ENCODE results near the gene FADD.
"Not testable (repeated sequence)": the region's sequence is repeated elsewhere in the genome, so short reads cannot be mapped to it uniquely, and the experiment has no call there.

Gene FADD

DNA sequence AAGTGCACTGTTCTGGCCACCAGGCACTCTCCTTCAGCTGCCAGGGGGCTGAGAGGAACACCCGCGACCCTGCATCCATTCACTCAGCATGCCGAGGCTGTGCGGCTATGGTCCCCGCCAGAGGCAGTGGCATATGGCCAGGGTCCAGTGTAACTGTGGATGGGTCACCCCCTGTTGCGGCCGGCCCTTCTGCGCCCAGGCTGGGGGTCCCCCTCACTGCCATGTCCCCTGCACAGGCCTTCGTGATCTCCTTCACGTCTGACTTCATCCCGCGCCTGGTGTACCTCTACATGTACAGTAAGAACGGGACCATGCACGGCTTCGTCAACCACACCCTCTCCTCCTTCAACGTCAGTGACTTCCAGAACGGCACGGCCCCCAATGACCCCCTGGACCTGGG lies 20.8 kb upstream of the FADD start:
- no peak for DNase-seq

DNA sequence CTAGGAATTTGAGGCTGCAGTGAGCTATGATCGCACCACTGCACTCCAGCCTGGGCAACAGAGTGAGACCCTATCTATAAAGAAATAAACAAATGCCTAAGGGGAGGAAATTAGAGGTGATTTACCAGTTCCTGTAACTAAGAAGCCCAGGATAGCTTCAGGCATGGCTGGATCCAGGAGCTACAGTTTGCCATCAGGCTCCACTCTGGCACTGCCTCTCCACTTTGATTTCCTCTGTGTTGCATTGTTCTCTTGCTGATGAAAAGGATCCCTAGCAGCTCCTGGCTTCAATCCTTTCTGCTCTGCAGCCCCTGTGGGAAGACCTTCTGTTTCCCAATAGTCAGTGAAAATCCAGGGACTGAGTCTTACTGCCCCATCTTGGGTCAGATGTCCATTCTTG lies 20.1 kb upstream of the FADD start:
- no peak for DNase-seq

DNA sequence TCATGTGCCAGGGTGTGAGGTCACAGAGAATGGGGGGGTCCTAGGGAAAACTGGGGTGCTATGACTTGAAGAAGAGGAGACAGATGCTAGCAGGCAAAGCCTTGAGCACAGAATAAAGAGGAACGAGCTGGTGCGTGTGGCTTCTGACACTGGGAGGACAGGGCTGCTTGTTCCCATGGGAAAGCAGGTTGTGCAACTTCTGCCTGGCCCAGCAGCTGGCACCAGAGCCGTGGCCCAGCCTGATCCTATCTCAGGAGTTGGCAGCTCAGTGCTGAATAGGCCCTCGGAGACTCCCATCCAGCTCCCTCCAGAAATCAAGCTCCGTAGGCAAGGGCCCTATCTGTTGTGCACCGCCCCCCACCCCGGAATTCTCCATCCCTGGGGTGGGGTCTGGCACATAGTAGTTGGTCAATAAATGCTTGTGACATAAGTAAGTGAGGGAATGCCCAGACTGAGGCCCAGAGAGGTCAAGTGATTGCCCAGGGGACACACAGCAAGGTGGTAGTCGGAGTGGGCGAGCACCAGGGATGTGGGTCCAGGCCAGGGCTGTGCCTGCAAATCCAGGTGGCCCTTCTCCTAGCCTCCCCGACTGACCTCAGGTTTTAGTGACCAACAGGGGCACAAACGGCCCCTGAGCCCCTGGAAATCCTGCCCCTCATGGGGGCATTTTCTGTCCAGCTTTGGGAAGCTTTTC lies 19.5 kb upstream of the FADD start:
- DNase-seq = no peak

DNA sequence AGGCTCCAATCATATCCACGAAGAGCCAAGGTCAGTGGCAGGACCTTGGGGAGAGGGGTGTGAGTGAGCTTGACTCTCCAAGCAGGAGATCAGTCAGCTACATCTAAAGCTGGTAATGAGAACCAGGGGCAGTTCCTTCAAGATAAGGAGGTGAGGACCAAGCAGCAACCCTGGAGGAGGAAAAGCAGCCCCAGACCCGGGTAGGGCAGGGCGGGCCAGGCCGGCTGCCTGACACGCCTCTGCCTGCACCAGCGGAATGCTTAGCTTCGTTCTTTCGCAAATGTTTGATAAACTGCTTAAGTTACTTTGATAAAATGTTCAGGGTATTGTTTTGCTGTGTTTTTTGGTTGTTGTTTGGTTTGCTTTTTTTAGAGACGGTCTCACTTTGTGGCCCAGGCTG lies 18.7 kb upstream of the FADD start:
- no peak for DNase-seq

DNA sequence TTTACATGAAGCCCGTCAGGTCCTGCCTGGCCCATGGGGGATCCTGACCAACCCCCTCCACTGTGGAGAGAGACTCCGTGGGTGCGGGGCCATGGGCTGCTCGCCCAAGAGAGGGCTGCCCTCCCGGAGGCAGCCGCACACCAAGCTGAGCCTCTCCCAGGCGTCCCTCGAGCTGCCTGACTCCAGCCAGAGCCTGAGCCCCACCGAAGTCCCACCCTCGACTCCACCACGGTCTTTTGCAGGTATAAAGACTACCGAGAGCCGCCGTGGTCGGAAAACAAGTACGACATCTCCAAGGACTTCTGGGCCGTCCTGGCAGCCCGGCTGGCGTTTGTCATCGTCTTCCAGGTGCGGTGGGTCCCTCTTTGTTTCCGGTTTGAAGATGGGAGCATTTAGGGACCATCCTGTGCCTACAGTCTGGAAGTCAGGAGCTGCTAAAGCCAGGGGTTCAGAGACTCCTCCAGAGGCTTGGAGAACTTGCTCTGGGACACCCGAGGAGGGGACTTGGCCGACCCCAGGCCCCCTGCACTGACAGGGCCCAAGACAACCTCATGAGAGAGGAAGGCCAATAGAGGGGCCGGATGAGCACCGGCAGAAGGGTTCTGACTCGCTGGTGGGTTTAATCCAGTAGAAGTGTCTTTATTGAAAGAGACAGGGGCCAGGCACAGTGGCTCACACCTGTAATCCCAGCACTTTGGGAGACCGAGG lies 17.6 kb upstream of the FADD start:
- no peak for DNase-seq

DNA sequence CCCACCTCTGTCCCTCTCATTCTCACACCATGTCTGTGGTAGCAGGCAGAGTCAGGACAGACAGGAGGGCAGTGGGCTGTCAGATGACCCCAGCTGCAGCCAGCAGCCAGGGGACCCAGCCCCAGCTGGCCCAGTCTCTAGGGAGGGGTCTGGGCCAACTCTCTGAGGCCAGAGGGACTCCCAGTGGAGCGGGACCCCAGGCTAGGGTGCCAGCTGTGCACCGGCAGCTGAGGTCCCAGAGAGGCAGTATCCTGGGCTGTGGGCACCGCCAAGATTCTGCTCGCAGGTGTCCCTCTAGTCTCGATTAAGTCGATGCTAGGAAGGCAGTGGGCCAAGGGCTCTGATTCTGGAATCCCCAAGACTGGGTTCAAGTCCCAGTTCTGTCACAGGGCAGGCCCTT lies 16.7 kb upstream of the FADD start:
- DNase-seq = no peak

DNA sequence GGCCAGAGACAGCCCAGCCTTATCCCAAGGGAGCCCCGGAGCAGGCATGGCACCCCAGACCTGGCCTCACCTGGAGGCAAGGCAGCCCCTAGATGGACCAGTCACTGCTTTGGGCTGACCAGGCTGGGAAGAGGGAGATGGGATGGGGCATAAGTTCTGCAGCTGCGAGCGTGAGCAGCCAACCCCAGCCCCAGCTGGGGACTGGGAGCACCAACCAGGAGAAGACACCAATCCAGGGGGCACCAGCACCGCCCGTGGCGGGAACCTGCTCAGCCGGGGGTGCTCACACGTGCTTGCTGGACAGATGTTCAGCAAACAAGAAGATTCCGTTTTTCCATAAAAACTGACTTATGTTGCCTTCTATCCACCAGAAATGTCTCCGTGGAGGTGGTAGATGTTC lies 16.2 kb upstream of the FADD start:
- DNase-seq = no peak

DNA sequence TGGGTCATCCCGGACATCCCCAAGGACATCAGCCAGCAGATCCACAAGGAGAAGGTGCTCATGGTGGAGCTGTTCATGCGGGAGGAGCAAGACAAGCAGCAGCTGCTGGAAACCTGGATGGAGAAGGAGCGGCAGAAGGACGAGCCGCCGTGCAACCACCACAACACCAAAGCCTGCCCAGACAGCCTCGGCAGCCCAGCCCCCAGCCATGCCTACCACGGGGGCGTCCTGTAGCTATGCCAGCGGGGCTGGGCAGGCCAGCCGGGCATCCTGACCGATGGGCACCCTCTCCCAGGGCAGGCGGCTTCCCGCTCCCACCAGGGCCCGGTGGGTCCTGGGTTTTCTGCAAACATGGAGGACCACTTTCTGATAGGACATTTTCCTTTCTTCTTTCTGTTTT lies 15.3 kb upstream of the FADD start:
- DNase-seq = no peak

DNA sequence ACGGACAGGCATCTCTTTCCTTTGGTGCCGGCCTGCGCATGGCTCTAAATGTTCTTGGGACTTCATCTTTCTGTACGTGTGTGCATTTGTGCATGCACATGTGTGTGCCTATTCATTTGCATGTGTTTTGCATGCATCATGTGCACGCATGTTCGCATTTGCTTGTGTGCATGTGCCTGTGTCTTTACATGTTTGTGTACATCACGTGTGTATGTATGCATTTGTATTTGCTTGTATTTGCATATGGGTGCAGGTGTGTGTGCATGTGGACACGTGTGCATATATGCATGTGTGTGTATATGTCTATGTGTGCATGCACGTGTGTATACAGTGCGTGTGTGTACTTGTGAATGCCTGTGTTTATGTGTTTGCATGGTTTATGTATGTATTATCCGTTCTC lies 13.5 kb upstream of the FADD start:
- no peak for DNase-seq

DNA sequence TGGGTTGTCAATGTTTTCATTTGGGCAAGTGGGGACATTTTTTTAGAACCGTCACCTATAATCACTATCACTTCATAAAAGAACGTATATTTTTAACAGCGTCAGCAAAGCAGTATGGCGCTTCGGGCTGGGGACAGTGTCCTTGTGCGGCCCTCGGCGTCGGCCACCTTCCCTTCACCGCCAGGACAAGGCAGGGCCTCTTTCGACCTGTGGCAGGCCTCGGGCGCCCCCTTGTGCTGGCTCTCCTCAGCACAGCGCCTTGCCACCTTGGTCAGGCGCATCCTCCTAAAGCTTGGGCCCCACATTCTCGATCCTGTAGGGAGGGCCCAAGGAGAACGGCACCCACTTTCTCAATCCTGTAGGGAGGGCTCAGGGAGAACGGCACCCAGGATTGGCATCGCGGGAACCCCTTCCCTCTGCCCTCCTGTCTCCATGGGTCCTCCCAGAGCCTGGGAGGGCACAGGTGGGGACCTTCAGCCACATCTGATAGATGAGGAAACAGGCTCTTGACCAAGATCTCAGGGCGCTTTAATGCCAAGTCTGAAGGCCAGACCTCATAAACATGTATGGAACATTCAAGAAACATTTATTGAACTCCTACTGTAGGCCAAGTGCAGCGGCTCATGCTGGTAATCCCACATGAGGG lies 11.5 kb upstream of the FADD start:
- no peak for DNase-seq

DNA sequence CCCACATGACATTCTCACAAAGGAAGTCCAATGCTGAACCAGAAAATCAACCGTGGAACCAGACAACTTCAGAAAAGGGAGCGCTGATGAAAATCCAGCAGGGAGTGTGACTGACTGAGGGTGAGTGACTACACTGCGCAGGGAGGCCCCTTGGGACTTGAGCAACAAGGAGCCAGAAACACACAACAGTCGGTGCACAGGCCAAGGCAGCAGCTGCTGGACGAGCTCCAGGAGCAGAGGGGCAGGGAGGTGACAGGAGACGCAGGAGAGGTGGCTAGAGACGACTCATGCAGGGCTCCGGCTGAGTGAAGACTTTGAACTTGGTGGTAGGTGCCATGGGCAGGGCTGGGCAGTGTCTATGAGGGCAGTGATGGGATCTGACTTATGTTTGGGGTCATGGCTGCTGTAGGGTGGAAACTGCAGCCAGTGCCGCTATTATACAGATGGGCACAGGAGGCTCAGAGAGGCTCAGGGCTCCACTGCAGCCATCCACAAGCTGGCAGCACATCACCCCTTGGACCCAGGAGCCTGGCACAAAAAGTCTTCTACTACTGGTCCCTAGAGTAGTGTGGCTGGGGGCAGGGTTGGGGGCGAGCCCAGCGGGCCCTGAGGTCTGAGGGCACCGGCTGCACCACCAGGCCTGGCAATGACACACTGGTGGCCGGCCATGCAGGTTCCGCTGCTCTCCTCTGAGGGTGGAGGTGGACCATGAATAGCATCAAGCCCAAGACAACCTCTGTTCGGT lies 10.3 kb upstream of the FADD start:
- no peak for DNase-seq

DNA sequence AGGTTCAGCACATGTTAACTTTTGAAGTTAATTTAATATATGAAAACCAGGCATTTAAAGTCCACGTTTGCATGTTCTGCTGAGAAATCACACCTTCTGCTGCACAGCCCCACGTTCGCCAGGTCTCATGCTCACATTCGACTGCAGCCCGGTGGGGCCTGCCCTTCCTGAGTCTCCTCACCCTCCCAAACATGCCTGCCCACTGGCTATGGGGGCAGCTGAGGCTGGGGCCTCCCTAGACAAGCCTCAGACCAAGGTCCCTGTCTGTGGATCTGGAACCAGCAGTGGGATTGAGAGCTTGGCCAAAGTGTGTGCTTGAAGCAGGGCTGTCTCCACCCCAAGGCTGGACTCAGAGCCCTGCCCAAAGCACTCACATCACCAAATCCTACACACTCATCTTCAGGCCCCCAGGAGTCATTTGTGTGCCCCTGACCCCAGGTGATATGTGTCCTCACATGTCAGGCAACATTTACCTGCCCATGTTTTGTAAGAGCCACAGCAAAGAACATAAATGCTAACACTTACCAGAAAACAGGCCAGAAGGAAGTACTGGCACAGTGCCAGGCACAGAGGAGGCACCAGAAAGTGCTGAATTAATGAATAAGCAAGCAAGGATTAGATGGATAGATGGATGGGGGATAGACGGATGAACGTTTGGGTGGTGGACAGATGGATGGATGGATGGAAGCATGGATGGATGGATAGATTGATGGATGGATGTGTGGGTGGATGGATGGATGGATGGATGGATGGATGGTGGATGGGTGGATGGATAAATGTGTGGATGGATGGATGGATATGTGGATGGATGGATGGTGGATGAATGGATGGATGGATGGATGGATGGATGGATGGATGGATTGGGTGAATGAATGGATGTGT lies 9.4 kb upstream of the FADD start:
- DNase-seq = no peak

DNA sequence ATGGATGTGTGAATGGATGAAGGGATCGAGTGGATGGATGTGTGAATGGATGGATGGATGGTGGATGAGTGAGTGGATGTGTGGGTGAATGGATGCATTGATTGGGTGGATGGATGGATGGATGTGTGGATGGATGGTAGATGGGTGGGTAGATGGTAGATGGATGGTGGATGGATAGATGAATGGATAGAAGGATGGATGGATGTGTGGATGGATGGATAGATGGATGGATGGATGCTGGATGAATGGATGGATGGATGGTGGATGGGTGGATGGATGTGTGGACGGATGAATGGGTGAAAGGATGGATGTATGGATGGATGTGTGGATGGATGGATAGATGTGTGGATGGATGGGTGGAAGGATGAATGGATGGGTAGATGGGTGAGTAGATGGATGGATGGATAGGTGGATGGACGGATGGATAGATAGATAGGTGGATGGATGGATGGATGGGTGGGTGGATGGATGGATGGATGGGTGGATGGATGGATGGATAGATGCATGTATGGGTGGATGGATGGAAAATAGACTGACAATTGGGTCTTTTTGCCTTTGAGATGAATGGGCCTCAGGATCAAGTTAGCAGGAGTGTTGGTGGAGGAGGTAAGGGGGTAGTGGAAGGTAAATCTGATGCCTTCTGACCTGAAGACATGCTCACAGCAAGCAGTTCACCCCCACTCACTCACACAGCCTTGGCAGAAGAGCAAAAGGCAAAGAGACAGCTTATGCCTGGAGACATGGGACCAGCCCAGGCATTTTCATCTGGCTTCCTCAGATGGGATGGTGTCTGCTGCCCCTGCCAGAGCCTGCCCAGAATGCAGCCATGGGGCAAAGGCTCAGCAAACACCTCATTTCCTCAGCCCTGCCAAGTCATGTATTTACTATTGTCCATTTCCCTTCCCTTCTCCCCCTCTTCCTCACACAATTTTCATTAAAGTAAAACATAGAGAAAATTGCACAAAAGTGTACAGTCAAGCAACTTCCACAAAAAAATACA lies 8.0 kb upstream of the FADD start:
- DNase-seq = no peak

DNA sequence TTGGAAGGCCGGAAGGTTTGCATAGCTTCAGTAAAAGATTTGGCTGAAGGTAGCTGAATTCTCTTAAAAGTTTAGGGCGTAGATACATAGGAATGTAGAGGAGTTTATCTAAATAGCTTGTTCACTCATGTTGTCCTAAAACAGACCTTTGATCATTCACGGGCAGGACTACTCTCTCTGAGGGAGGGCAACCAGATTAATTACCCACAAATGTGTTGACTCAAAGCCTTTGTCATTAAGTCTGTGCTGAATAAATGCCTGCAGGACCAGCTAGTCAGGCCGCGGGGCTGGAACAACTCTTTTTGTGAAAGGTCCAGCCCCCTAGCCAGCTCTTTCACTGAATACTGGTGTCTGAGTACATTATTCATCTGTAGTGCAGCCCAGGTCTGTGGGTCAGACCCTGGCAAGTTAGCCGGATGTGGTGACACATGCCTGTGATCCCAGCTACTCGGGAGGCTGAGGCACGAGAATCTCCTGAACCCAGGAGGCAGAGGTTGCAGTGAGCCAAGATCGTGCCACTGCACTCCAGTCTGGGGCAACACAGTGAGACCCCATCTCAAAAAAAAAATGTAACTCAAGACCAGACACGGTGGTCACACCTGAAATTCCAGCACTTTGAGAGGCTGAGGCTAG lies 2.8 kb upstream of the FADD start:
- DNase-seq = no peak

DNA sequence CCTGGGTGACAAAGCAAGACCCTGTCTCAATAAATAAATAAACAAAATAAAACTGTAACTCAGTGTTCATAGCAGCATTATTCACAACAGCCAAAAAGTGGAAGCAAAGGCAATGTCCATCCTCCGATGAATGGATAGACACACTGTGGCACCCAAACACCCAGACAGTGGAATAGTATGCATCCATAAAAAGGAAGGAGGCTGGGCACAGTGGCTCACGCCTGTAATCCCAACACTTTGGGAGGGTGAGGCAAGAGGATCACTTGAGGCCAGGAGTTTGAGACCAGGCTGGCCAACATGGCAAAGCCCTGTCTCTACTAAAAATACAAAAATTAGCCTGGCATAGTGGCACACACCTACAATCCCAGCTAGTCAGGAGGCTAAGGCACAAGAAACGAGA lies 2.0 kb upstream of the FADD start:
- not testable (repeated sequence) for DNase-seq

DNA sequence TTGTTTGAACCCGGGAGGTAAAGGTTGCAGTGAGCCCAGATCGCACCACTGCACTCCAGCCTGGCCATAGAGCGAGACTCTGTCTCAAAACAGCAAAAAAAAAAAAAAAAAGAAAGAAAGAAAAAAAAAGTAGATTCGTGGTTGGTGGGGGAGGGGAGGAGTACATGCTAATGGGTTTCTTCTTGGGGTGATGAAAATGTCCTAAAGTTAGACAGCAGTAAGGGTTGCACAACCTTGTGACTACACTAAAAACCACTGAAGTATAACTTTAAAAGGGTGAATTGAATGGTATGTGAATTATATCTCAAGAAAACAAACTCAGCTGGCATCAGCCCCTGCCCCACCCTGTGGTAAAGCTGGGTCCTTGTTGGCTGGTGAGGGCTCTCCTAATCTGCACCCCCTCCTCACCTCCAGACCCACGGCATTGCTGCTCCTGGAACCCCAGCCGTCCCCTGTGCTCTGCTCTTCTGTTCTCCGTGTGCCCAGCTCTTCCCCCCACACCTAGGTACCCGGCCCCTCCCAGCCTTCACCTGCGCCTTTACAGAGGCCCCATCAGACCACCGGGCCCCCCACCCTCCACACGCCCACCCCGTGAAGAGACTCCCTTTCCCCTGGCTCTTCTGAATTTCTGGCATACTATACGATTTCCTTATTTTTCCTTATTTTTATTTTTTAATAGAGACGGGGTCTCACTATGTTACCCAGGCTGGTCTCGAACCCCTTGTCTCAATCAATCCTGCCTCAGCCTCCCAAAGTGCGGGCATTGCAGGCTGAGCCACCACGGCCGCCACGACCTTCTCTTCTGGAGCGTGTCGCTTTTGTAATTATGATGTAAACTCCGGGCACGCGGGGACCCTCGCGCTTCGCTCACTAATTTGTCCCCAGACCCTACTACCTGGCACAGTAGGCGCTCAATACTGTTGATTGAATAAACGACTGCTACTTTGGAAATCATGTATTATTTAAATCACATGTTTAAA lies 924 bp upstream of the FADD start:
- no peak for DNase-seq

DNA sequence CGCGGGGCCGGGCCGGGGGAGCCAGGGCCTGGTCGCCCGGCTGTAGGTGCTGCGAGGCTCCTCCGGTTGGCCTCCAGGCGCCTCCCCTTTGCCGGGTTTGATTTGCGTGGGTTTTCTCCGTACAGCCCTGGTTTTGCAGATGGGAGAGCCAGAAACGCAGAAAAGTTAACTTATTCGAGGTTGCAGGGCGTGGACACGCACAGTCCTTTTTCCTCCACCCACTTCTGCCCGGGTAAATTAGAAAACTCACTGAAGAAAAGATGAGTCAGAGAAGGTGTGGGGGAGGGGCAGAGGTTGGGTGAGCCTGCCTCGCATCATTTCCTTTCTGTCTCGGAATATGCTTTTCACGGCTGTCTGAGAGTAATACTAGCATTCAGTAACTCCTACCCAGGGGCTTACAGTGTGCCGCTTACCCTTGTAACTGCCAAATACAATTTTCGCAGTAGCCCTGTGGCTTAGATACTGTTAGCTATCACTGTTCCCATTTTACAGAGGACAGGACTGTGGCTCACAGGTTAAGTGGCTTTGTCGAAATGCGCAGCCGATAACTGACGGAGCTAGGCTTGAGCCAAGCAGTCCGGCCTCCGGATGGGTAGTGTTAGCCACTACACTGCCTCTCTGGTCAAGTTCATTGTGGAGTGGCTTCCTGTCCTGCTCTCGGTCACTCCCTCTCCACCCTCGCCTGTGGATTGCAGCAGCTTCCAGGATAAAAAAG lies 812 bp downstream of the FADD start:
- DNase-seq = no peak

DNA sequence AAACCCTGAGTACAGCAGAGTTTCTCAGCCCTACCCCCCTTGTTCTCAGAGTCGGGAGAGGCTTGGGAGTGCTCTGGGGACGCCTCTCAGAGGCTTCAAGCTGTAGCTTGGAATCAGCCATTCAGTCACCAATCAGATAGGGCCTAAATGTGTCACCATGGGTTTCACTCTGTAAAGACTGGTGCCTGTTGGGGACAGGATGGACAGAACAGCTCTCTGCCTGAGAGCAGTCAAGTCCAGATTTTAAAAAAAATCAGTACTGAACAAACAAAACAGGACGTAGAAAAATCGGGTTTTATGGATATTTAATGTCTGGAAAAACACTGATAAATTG lies 1.3 kb downstream of the FADD start:
- no peak for DNase-seq

Data from NCI-H1048 (cell line).